SKM-1 treated with dmso at 0.1 percent for 144 hours (cell line): ENCODE results near the gene LGALS12.

Experiments used
- DNase-seq: peaks from one replicate; lab custom pipeline; 2025; ENCODE audit not compliant: unreplicated experiment; lab: John Stamatoyannopoulos, UW

The LGALS12 gene

DNA sequence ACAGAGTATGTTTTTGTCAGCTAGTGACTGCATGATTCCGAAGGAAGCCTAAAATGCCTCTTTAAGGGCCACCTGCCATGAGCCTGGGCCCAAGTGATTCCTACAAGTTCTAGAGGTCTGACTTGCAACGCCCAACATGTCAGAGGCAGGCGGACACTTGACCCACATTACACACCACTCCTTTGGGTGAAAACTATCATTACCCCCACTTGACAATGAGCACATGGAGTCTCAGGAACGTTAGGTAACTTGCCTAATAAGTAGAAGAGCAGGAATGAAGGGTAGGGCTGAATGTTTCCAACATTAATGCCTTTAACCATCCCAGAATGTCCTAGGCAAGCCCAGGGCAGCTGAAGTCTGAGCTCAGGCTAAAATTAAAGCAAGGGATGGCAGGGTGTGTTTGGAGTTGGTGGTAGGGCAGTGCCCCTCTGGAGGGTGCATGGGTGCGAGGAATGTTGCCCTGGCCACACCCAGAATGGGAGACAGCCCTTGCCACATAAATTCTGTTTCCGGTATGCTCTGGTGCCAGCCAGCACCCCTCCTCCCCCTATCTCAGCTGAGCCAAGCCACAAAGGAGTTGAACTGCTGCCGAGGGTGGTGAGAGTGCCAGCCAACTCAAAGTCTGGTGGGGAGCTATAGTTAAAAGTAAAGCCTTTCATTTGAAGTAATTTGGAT is 54.8 kb downstream of the LGALS12 start:
- no peak for DNase-seq

DNA sequence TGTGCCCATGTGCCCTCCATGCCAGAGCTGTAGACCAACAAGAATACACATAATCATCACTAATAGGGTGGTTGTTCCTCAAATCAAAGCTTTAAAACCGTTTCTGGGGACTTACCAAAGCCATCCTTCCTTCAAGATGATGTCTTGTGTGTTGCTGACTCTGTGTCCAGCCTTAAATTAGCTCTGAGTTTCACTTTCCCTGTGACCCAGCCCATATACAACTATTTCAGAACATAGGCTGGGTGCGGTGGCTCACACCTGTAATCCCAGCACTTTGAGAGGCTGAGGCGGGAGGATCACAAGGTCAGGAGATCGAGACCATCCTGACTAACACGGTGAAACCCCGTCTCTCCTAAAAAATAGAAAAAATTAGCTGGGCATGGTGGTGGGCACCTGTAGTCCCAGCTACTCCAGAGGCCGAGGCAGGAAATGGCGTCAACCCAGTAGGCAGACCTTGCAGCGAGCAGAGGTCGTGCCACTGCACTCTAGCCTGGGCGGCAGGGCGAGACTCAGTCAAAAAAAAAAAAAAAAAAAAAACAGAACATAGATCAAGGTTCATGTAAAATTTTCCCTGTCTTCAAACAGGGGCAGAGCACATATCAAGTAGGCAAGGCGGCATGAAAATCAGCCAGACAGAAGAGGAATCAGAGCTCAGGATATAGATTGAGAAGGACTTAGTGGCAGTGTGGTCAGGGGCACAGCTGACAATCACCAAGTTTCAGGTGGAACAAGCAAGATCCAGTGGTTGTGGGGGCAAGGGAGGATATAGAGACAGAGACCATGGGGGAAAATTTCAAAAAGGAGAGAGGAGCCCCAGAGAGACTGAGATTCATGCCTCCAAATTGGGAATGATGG is 57.5 kb downstream of the LGALS12 start, which contains the start of gene PLAAT2:
Gene PLAAT2 (minus strand): TSS at position 179 of the 855 bp plus-strand sequence. CDS start 55 bp downstream, at position 124.
- DNase-seq, result no peak

DNA sequence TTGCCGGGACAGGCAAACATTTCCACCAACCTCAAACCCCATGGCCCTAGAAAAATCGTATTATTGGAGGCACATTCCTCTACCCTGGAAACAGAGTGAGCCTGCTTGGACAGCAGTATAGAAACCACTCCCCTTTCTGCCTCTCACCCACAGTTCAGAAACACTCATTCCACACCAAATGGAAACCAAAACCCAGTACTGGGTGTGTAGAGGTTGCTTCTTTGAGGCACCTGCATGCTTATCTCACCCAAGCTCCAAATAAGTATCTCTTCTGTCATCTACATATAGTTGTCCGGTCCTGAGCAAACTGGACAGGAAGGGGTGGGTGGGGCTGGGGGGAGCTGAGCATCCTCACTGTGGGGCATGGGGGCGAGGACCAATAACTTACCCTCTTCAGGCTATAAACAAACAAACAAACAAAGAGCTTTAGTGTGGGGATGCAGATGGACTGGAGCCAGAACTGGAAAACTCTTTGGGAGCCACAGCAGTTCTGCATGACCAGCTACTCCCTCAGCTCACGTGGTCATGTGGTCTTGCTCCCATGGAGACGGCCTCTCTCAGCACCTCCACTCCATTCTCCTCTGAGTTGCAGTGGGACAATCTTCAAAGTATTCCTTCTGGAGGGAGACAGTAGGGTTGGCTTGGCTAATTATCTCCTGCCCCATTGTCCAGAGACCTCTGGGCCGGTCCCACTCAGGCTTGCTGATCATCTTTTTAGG is 58.3 kb downstream of the LGALS12 start:
- no peak for DNase-seq

DNA sequence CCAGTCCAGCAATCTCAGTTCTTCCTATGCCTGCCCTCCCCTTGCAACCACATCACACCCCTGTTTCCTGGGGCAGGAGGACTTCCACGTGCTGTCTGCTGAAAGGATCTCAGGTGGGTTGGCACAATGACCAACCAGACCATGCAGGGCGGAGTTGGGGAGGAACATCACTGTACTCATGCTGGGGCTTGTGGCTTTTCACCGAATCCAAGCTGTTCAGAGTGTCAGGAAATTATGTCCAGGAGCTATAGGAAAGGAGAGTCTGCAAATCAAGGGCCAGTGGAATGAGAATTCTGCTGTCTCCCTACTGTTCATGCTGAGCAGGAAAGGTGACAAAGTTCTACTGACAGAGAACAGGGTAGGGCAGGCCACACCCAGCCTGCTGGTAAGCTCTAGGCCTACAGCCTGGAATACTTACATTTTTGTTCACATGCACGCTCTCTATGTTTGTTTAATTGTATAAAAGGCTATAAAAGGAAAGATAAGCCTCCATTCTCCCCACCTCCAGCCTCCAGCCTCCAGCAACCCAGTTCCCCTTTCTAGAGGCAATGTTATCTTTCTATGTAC is 59.0 kb downstream of the LGALS12 start:
- DNase-seq, result no peak
